Brain pericyte (primary cell): ENCODE results near the gene SLMAP.
"Not testable (repeated sequence)": the region's sequence is repeated elsewhere in the genome, so short reads cannot be mapped to it uniquely, and the experiment has no call there.

Experiments
- DNase-seq: peaks from one replicate; pipeline ENCODE4 v3.0.0-alpha.2; 2012; ENCODE audit warnings: low read depth, low spot score

The SLMAP gene

DNA sequence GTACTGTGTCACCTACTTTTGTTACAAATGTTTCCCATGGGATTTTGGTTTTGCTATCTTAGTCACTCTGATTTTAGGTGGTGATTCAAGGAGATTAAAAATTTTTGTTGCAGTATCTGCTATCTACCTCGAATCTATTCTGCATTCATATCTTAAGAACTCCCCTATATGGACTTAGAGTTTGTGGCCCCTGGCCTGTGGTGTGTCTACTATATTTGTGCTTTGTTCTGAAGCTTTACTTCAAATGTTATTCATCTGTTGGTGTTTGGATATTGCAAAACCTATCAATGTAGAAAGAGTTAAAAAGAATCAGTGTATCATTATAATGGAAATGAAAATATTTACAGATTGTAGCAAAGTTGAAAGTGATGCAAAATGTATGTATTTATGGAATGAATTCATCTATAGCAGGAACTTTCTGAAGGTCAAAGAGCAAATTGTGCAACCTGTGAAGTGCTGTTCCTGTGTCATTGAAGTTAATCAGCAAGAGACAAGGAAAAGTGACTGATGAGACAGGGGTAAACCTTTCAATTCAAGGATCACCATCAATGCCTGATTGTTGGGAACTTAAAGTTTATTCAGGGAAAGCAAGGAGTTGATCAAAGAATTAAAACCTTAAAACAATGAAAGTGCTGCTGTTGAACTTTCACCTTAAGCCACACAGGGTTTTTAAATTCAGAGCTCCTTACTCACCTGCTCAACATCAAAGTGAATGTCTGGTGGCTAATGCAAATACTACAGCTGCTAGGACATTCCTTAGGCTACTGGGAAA lies 71.0 kb downstream of the SLMAP start:
- no peak for DNase-seq

DNA sequence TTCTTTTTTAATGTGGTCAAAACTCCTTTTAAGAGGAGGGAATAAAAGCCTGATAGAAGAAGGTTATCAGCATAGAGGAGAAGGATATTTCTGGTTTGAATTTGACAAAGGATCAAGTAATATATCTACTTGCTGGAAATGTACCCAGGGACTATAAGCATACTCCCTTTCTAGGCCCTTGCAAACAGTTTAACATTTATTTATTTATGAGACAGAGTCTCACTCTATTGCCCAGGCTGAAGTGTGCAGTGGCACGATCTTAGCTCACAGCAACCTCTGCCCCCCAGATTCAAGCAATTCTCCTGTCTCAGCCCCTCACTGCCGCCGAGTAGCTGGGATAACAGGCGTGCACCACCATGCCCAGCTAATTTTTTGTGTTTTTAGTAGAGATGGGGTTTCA lies 71.6 kb downstream of the SLMAP start:
- no peak for DNase-seq

DNA sequence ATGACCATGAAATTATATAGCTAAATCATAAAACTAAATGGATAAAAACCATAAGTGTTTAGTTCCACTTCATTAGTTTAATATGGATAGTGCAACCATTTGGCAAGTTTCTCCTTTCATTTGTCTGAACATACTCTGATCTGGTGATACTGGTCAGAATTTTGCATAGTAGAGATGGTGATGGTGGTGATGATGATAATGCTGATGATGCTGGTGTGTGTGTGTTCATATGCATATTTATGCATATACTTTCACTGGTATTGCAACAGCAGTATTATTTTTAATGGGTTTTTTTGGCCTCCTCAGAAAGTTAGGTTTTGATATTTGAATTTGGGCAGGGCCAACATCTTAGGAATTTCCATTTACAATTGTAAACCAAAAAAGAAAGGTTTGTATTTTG lies 76.4 kb downstream of the SLMAP start:
- DNase-seq: no peak

DNA sequence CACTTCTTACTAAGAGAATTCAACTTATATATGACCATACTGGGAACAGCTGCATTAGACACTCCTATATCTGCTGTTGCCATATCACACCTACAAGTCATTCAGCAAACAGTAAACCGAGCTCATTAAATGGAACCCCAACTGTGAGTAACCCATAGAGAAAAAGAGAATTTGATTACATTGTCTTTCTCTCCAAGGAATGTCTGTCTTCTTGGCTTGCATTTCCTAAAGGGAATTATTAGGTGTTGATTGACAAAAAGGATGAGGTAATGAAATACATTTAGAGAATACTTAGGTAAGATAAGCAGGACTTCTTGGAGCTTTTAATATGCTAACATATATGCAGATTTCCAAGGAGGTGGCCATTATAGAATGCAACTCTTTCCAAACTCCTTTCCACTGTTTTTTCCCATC lies 76.8 kb downstream of the SLMAP start:
- no peak for DNase-seq

GRCh38 chr3:57833763-57834162 lies 77.7 kb downstream of the SLMAP start:
- no peak for DNase-seq

DNA sequence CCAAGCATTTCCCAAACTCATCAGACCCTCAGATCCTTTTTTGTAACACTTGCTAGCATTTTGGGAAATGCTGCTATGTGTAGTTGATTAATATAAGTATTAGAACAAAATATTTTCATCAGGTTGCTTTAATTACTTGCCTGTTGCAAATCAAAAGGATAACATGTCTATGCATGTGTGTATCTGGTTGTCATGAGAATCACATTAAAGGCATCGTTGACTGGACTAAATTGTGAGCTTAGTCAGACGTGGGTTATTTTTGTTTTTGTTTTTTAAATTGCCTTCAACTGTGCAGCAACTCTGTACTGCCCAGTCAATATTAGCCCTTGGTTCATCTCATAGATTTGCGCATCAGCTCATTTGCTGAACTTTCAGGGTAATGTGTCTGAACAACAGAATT lies 81.6 kb downstream of the SLMAP start:
- no peak for DNase-seq

DNA sequence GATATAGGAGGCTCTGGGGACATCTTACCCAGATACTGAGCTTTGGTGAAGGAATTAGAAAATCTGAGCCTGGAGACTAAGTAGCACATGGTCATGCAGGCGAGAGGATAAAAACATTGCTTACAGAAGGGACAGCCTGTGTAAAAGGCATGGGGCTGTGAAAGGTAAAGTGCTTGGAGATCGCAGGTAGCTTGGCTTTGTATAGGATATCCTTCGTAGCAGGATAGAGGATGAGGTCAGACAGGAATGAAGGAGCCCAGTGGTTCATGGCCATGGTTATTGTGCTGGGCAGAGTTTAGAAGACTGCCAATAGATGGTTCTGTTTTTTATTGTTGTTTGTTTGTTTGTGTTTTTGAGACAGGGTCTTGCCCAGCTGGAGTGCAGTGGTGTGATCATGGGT lies 82.5 kb downstream of the SLMAP start:
- DNase-seq: no peak

DNA sequence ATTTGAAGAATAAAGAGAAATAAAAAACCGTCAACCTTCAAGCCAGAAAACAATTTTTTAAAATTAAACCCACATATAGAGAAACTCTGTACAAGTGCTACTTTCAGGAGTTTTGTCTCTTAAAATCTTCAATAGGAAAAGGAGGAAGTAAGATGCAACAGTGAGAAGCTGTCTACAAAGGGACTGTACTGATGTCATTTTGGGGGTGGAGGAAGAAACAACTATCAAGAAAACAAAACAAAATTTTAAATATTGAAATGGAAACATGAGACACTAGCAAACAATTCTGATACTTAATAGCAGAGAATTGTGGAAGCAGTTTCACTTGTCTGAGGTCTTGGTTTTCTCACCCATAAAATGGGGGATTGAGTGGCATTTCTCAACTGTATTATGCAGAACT lies 84.4 kb downstream of the SLMAP start:
- DNase-seq: no peak

DNA sequence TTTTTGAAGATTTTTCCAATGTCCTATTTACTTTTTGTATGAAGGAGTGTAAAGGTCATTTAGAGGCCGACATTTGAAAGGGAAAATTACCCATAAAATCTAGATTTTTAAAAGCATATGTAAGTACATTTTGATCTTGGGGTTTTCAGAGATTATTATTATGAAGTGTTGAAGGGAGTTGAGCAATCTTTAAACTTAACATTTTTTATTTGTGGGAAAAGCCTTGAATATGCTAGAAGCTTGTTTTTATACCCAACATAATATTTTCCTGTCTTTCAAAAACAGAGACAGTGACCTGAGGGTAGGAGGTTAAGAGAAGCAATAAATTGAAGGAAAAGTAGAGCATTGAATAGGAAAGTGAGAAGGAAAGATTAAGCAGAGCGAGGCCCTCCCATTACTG lies 85.7 kb downstream of the SLMAP start:
- DNase-seq: no peak

GRCh38 chr3:57848177-57848738 lies 92.1 kb downstream of the SLMAP start:
- no peak for DNase-seq

- no peak for DNase-seq
Measured at GRCh38 chr3:57851304-57851703, 95.2 kb downstream of the SLMAP start.

GRCh38 chr3:57852896-57853295 lies 96.8 kb downstream of the SLMAP start:
- DNase-seq: no peak

DNA sequence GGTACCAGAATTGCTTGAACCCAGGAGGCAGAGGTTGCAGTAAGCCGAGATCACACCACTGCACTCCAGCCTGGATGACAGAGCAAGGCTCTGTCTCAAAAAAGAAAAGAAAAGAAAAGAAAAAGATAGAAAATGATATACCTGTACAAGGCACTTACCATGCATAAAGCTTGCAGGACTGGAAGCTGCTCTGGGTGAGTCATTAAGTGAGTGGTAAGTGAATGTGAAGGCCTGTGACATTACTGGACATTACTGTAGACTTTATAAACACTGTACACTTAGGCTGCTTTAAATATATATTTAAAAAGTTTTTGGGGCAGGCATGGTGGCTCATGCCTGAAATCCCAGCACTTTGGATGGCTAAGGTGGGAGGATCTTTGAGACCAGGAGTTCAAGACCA lies 99.2 kb downstream of the SLMAP start:
- no peak for DNase-seq

- no peak for DNase-seq
Measured at GRCh38 chr3:57855943-57856342, 99.8 kb downstream of the SLMAP start.

- DNase-seq: no peak
Measured at GRCh38 chr3:57856675-57857074, 100.6 kb downstream of the SLMAP start.

- DNase-seq: no peak
Measured at GRCh38 chr3:57862894-57863293, 106.8 kb downstream of the SLMAP start.

DNA sequence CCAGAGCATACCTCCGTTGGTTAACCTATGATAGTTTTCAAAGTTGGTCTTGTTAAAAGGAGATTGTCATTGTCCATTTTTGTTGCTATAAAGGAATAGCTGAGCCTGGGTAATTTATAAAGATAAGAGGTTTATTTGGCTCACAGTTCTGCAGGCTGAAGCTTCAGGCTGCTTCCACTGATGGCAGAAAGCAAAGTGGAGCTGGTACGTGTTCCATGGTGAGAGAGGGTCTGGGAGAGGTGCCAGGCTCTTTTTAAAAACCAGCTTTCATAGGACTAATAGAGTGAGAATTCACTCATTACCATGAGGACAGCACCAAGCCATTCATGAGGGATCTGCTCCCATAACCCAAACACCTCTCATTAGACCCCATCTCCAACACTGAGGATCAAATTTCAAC lies 107.3 kb downstream of the SLMAP start:
- DNase-seq: no peak

- no peak for DNase-seq
Measured at GRCh38 chr3:57864853-57865252, 108.7 kb downstream of the SLMAP start.

DNA sequence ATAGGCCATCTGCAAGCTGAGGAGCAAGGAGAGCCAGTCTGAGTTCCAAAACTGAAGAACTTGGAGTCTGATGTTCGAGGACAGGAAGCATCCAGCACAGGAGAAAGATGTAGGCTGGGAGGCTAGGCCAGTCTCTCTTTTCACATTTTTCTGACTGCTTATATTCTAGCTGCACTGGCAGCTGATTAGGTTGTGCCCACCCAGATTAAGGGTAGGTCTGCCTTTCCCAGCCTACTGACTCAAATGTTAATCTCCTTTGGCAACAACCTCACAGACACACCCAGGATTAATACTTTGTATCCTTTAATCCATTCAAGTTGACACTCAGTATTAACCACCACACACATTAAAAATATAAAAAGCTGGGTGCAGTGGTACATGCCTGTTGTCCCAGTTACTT lies 113.0 kb downstream of the SLMAP start:
- not testable (repeated sequence) for DNase-seq

DNA sequence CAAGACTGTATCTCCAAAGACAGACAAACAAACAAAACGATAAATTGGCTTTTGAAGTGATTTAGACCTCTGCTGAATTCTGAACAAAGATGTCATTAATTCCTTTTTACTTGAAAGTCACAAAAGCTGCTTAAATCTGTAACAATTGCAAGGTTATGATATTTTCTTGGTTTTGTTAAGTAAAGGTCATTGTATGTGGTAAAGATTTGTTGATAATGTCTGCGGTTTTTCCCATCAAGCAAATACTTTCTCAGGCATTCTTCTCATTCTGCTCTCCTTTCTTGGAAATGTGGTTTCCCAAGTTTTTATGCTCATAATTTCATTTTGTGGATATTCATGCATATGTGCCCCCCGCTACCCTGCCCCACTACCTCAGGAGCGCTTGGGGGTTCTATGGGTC lies 116.5 kb downstream of the SLMAP start:
- no peak for DNase-seq

GRCh38 chr3:57876632-57877031 lies 120.5 kb downstream of the SLMAP start:
- DNase-seq: no peak

DNA sequence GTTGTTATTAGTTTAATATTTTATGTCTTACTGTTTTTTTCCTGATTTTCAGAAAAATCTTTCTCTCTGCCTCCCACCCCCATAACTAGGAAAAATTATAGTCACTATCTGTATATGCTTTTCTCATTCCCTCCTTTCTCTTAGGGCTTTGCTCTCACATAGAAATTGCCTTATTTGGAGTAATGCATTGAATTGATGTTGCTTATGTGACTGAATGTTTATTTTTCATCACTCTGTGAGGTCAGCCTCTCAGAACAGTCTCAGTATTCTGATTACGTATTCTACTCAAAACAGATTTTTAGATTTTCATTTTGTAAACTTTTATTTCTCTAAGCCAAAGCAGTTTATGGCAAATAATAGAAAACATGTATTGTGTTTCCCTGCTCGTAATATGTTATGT lies 121.0 kb downstream of the SLMAP start:
- peak; percentile 12 for DNase-seq

DNA sequence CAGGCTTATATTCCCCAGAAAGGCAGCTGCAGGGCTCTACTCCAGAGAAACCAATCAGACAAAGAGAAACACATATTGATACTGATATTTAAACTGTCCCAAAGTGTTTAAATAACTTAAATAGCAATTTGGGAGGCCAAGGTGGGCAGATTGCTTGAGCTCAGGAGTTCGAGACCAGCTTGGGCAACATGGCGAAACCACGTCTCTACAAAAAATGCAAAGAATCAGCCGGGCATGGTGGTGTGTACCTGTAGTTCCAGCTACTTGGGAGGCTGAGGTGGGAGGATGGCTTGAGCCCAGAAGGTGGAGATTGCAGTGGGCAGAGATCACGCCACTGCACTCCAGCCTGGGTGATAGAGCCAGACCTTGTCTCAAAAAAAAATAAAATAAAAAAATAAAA lies 128.3 kb downstream of the SLMAP start:
- DNase-seq: not testable (repeated sequence)

- no peak for DNase-seq
Measured at GRCh38 chr3:57889807-57890206, 133.7 kb downstream of the SLMAP start.
